Nasal cavity respiratory epithelium epithelial cell of viscerocranial mucosa (primary cell): ENCODE results near the gene CCNB1IP1. TPM values are rescaled to one million over a fixed set of nuclear protein-coding genes. Genes with fewer than 3 reads are reported as not detected.

Source experiments
- total RNA-seq: library from RNA; depleted of rRNA; stranded (reverse); fragments of >200 nt; gene quantifications from 2 replicates; pipeline ENCODE4 v1.2.3, GENCODE V29; 2014

CCNB1IP1 gene
- total RNA-seq, result 83.3 and 150 TPM in 2 replicates

DNA sequence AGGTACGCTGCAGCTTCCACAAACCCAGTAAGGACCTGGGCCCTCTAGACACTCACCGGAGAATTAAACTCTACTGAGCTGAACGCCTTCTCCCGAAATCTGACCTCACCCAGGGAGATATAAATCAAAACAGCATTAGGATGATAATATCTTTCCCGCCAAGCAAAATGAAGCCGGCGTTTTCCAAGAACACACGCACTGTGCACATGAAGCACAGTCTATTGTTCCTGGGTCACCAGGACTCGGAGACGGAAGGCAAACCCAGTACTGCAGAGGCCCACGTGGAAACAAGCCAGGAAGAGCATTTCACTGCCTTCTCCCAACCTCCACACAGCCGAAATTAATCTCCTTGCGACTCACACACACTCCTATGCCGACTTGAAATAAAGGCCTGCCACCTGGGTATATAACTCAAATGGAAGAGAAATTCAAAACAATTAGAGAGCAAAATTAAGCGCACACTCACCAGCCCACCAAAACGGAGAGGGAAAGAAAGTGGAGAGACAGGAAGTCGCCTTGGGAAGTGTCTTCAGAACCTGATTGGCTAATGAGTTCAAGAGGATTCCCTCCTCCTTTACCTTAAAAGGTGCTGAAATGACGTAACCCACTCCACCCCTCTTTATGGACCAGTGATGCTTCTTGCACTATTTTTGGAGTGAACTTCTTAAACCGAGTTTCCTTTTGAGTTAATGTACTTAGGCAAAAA lies at the start of gene CCNB1IP1:
TSS of gene CCNB1IP1 (minus strand) at position 492 of the 706 bp plus-strand sequence. CDS start 16,756 bp downstream, outside the sequence.

DNA sequence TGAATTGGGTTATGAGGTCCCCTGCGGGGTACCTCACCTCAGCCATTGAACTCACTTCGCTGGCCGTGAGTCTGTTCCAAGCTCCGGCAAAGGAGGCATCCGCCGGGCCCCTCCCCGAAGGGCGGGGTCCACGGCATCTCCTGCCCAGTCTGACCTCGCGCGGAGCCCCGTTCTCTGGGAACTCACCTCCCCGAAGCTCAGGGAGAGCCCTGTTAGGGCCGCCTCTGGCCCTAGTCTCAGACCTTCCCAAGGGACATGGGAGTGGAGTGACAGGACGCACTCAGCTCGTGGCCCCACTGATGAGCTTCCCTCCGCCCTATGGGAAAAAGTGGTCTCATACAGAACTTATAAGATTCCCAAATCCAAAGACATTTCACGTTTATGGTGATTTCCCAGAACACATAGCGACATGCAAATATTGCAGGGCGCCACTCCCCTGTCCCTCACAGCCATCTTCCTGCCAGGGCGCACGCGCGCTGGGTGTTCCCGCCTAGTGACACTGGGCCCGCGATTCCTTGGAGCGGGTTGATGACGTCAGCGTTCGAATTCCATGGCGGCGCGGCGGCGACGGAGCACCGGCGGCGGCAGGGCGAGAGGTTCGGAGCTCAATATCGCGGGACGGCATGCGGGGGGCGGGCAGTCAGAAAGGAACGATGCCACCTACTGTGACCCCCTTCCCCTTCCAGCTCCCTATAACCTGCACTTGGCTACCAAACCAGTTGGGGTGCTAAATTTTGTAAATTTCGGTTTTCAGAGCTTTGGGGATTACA lies 10.2 kb upstream of the CCNB1IP1 start, which contains the start of gene PARP2:
TSS of gene PARP2 (plus strand) at position 544 of the 770 bp plus-strand sequence. CDS start at position 551, 7 bp downstream.

GRCh38 chr14:20305265-20306078 lies 27.6 kb downstream of the CCNB1IP1 start, which contains the start of gene TTC5:
TSS of gene TTC5 (minus strand) at chr14:20305951. CDS start at chr14:20305937, 14 bp downstream.

Other genes with a start within 250 kb of the CCNB1IP1 start
- gene OR4K17, start 222.5 kb downstream of the CCNB1IP1 start, total RNA-seq, result not detected in 2 replicates
- gene OR4N5, start 194.5 kb downstream of the CCNB1IP1 start, total RNA-seq, result not detected in 2 replicates
- not detected in 2 replicates for gene OR11G2, start 142.4 kb downstream of the CCNB1IP1 start, total RNA-seq
- gene OR11H6, start 109.6 kb downstream of the CCNB1IP1 start, total RNA-seq, result not detected in 2 replicates
- gene OR11H7, start 104.3 kb downstream of the CCNB1IP1 start, total RNA-seq, result not detected in 2 replicates
- gene OR11H4, start 94.0 kb downstream of the CCNB1IP1 start, total RNA-seq, result not detected in 2 replicates
- gene TTC5, start 27.3 kb downstream of the CCNB1IP1 start, total RNA-seq, result 8.9 and 23.0 TPM in 2 replicates
- gene PARP2, start 10.4 kb upstream of the CCNB1IP1 start, total RNA-seq, result 9.9 and 10.7 TPM in 2 replicates
- 13.0 and 29.0 TPM in 2 replicates for gene TEP1, start 80.2 kb upstream of the CCNB1IP1 start, total RNA-seq
- not detected in 2 replicates for gene KLHL33, start 102.9 kb upstream of the CCNB1IP1 start, total RNA-seq
- 15.0 and 17.6 TPM in 2 replicates for gene OSGEP, start 121.5 kb upstream of the CCNB1IP1 start, total RNA-seq
- 64.9 and 86.6 TPM in 2 replicates for gene APEX1, start 121.9 kb upstream of the CCNB1IP1 start, total RNA-seq
- gene PIP4P1, start 128.2 kb upstream of the CCNB1IP1 start, total RNA-seq, result 17.4 and 27.3 TPM in 2 replicates
- gene PNP, start 136.1 kb upstream of the CCNB1IP1 start, total RNA-seq, result 40.6 and 84.1 TPM in 2 replicates
- gene RNASE10, start 172.3 kb upstream of the CCNB1IP1 start, total RNA-seq, result not detected in 2 replicates
- gene RNASE9, start 227.8 kb upstream of the CCNB1IP1 start, total RNA-seq, result not detected in 2 replicates